SHP77 (cell line): ENCODE results near the gene DSC1.
"Not testable (repeated sequence)": the region's sequence is repeated elsewhere in the genome, so short reads cannot be mapped to it uniquely, and the experiment has no call there.

ENCODE experiments used
- DNase-seq, 2 experiments: peaks; one replicate each; lab custom pipeline; 2025; lab: John Stamatoyannopoulos, UW

The DSC1 gene

GRCh38 chr18:31176531-31176930 is 13.9 kb upstream of the DSC1 start:
- no peak for DNase-seq

- no peak for DNase-seq
These were observed 8.6 kb upstream of the DSC1 start for GRCh38 chr18:31171144-31171839.

- DNase-seq, result no peak
These were observed 7.7 kb upstream of the DSC1 start for GRCh38 chr18:31170335-31170734.

GRCh38 chr18:31162419-31162793 is 250 bp downstream of the DSC1 start:
- no peak for DNase-seq

GRCh38 chr18:31161757-31162418 is 768 bp downstream of the DSC1 start:
- no peak for DNase-seq

- no peak for DNase-seq
These were observed 5.6 kb downstream of the DSC1 start for GRCh38 chr18:31156821-31157763.

GRCh38 chr18:31155498-31155897 is 7.2 kb downstream of the DSC1 start:
- DNase-seq, result no peak

GRCh38 chr18:31154181-31154580 is 8.5 kb downstream of the DSC1 start:
- DNase-seq, result no peak

GRCh38 chr18:31149351-31149750 is 13.3 kb downstream of the DSC1 start:
- no peak for DNase-seq

GRCh38 chr18:31148600-31148999 is 14.1 kb downstream of the DSC1 start:
- no peak for DNase-seq

- no peak for DNase-seq
These were observed 15.8 kb downstream of the DSC1 start for GRCh38 chr18:31146809-31147208.

- DNase-seq, result no peak
These were observed 19.6 kb downstream of the DSC1 start for GRCh38 chr18:31143025-31143424.

- no peak for DNase-seq
These were observed 23.9 kb downstream of the DSC1 start for GRCh38 chr18:31138709-31139108.

- DNase-seq, result no peak
These were observed 27.6 kb downstream of the DSC1 start for GRCh38 chr18:31134988-31135529.

- DNase-seq, result no peak
These were observed 33.1 kb downstream of the DSC1 start for GRCh38 chr18:31129398-31130115.

GRCh38 chr18:31125878-31126277 is 36.8 kb downstream of the DSC1 start:
- DNase-seq, result no peak

GRCh38 chr18:31123125-31123524 is 39.5 kb downstream of the DSC1 start:
- not testable (repeated sequence) for DNase-seq

- no peak for DNase-seq
These were observed 42.1 kb downstream of the DSC1 start for GRCh38 chr18:31120594-31120993.

GRCh38 chr18:31116853-31117595 is 45.6 kb downstream of the DSC1 start:
- DNase-seq, result no peak

GRCh38 chr18:31112804-31113203 is 49.9 kb downstream of the DSC1 start:
- no peak for DNase-seq

- no peak for DNase-seq
These were observed 56.9 kb downstream of the DSC1 start for GRCh38 chr18:31105733-31106132.
